Epidermal melanocyte (primary cell): Measurements from ENCODE around the gene CLCN1.

Source experiments
- DNase-seq: peaks from one replicate; pipeline ENCODE4 v3.0.0; 2011; ENCODE audit warnings: low spot score; ENCODE audit not compliant: insufficient read length

The CLCN1 gene

DNA sequence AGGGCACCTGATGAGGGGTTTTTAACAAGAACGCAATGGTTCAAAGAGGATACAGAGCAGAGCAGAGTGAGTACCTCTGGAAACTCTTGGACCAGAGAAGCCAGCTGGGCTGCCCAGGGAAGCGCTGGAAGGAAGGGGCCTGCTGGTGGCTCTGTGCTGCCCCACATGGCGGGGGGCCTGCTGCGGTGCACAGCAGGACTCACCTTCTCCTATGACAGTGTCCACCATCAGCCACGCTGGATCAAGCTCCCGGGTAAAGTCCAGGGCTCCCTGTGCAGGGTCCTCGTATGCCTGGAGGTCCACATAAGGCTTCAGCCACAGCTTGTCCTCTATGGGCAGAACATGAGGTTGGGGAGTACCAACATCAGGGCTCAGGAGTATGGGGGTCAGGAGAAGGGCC, 80.3 kb downstream of the CLCN1 start:
- no peak for DNase-seq

DNA sequence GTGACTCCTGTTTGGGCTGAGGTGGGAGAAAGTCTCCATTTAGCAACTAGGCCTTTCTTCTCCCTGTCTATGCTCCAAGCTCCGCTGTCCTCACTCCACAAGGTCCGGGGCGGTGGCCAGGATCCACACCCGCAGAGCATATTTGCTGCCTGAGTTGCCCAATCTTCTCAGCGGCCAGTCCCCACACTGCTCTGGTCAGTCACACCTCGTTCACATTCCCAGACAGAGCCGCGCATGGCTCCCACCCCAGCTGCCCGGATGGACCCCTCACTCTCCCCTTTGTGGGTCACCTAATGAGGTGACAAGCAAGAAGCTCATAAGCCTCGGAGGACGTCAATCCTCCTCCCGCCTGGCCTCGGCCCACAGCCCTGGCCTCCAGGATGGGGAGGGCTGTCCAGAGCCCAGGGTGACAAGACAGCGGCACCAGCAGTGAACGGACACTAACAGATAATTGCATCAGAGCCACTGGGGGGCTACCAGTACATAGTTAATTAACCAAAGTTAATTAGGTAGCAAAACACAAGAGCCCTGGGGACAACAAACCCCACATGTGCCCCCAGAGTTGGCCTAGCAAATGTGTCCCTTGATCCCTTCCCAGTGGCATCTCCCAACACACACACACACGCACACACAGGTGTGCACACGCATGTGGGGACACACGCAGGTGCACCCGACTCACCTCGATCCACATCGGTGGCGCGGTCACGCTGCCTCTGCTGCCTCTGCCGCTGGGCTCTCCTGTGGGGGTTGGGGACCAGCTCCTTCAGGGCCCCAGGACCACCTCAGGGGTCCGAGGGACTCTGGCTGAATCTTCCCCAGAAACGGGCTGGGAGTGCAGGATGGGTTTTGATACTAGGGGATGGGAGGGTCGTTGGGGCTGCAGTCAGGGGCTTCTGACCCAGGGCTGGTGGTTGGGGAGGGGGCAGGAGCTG, 81.0 kb downstream of the CLCN1 start:
- DNase-seq: no peak

DNA sequence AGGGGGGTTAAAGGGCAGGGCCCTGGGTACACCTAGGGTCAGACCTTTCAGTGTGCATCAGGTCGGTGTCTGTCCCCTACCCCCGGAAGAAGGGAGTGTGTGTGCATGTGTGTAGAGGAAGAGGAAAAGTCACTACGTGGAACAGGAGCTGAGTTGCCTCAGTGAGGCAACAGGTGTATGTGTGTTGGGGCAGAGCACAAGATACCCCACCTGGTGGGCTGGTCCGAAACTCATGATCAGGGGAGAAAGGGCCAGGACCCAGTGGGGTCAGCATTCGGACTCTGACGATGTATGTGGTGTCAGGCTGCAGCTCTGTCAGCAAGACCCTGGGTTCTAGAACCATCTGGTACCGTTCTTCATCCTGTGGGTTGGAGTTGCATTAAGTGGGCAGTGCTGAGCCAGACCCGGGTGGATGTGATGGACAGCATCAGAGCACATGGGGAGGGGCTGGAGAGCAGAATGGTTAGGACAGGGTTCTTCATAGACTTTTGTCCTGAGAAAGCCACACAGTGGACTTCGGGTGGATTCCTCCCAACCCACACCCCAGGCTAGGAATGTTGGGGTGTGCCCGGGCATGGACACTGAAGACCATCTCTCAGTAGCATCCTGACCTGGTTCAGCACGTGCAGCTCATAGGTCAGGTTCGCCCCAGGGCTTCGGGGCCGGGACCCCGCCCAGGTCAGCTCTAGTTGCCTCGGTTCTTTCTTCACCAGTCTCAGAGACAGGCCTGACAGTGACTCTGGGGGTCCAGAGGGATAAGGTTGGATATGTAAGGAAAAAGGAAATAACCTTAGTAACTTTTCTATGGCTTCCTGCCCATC, 82.0 kb downstream of the CLCN1 start:
- DNase-seq: no peak

DNA sequence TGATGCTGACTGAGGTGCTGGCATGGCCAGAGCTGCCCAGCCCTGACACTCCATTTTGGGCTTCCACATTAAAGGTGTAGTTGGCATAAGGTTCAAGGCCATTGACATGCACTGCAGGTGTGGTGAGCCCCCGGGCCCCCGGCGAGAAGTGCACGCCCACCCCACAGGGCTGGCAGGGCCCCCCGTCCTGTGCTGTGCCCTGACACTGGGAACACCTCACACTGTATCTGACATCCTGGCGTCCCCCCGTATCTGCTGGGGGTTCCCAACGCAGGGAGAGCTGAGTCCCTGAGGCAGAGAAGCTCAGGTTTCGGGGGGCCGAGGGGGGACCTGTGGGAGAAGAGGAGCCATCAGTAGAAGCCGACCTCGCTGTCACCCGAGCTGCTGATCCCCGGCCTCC, 82.7 kb downstream of the CLCN1 start:
- no peak for DNase-seq

DNA sequence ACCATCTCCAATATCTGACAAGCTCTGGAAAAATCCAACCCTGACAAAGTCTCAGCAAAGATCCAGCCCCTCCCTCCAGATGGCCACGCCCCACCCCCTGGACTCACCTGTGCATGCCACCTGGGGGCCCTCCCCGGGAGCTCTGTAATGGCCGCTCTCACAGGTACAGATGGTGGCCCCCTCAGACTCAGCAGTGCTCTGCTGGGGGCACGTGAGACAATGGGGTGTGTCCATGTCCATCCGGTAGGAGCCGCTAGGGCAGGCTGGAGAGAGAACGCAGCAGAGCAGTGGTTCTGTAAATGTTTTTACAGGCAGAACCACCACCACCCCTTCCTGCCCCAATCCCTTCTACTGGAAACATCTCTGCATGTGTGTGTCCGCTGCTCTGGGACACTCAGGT, 83.2 kb downstream of the CLCN1 start:
- no peak for DNase-seq

DNA sequence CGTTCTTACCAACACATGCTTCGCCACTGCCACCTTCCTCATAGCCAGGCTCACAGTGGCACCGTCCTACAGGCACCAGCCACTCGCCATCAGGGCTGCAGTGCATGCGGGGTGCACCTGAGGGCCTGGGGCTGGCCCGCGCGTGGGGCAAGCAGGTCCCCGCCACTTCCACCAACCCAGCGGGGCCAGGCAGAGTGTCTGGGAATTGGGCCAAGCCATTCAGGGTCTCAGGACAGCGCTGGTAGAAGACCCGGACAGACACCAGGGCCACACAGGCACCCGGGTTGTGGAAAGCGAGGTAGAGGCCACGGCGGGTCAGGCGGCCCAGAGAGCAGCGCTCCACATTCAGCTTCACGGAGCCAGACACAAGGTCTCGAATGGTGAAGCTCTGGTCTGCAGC, 83.7 kb downstream of the CLCN1 start:
- DNase-seq: no peak

DNA sequence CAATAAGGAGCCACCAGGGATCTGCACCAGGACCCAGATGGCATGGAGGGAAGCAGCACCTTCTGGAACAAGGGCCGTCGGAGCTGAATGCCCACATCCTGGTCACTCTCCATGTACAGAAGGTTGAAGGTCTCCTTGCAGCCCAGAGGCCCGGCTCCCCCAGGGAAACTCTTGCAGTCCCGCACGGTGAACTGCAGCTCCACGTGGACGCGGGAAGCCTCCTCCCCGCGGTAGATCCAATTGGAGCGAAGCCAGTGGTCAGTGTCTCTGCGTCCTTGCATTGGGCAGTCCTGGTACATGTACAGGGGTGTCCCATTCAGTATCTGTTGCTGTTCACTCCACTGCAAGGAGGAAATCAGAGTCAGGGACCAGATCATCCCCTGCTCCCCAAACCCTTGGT, 85.4 kb downstream of the CLCN1 start:
- DNase-seq: no peak
